ENCODE measurements around the gene MAK.
A peak's percentile ranks its signal among the peaks of the same experiment; 100 is the strongest.
"Not testable (repeated sequence)": the region's sequence is repeated elsewhere in the genome, so short reads cannot be mapped to it uniquely, and the experiment has no call there.

Gene MAK

GRCh38 chr6:10791673-10792072, 46.7 kb downstream of the MAK start:
- no peak for DNase-seq (ENCODE audit: low read depth)

DNA sequence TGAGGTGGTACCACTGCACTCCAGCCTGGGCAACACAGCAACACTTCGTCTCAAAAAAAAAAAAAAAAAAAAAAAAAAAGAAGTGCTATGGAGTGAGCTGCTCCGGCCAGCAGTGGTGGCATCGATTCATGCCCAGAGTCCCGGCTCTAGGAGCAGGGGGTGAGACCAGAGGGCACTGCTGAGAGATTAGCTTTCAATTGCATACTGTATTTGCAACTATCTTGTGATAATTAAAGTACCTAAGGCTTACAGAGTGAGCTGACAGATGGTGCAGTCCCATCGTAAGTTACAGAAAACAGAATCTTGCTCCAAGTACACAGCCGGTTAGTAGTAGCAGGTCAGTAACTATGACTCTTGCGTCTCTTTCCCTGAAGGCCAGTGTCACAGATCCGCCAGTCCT, 59.3 kb downstream of the MAK start:
- no peak for DNase-seq (ENCODE audit: low read depth)

DNA sequence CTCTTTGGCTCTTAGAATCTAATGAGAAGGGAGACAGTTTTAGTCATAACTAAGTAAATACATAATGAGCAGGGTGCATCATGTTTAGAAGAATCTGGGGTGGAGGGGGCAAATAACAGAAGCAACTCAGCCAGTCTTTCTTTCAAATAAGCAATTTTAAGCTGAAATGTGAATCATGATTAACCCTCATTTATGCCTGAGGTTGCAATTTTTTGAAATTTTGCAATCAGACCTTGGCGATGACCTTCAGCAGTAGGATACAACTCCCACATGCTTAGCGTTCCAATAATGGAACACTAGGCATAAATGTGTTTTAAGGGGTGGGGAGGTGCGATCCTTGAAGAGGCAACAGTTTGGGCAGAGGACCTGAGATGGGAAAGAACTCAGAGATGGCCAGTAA, 60.1 kb downstream of the MAK start:
- DNase-seq (ENCODE audit: low read depth), result no peak

- DNase-seq (ENCODE audit: low read depth), result no peak
Observed at GRCh38 chr6:10771371-10771894, 66.9 kb downstream of the MAK start.

- DNase-seq (ENCODE audit: low read depth), result no peak
Observed at GRCh38 chr6:10769419-10769818, 68.9 kb downstream of the MAK start.

GRCh38 chr6:10763006-10763405, 75.3 kb downstream of the MAK start:
- no peak for DNase-seq (ENCODE audit: low read depth)

GRCh38 chr6:10759884-10760329, 78.4 kb downstream of the MAK start:
- DNase-seq (ENCODE audit: low read depth), result no peak

DNA sequence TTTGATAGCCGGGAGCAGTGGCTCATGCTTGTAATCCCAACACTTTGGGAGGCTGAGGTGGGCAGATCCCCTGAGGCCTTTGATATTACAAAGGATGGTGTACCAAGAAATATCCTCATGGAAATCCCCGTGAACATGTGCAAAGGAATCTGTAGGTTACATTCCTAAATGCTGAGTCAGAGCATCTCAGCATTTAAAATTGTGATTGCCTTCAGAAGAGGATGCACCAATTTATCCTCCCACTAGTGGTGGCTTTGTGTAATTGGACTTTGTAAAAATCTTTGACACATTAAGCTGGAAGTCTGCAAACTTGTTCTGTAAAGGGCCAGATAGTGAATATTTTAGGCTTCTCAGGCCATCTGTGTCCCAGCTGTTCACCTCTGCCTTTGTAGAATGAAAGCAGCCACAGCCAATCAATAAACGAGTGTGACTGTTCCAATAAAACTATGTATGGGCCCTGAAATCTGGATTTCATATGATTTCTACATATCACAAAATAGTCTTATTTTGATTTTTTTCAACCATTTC, 79.0 kb downstream of the MAK start:
- DNase-seq (ENCODE audit: low read depth), result no peak

- DNase-seq (ENCODE audit: low read depth), result no peak
Observed at GRCh38 chr6:10756085-10756484, 82.3 kb downstream of the MAK start.

GRCh38 chr6:10751757-10752156, 86.6 kb downstream of the MAK start:
- not testable (repeated sequence) for DNase-seq (ENCODE audit: low read depth)

DNA sequence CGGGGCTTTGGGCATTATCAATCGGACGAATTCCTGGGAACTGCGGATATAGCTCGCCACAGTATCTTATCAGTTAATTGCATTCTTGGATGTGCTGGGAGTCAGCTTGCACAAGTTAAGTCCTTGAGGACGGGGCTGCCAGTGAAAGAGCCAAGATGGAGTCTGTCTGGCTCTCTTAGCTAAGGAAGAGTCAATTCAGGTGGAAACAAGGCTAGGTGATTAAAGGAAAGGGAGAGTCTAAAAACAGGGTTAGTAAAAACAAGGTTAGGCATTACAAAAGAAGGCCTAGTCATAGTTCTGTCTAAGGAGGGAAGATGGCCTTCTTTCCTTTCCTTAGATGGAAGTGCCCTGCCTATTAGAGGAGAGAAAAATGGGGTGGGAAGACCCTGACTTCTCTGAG, 87.8 kb downstream of the MAK start:
- not testable (repeated sequence) for DNase-seq (ENCODE audit: low read depth)

DNA sequence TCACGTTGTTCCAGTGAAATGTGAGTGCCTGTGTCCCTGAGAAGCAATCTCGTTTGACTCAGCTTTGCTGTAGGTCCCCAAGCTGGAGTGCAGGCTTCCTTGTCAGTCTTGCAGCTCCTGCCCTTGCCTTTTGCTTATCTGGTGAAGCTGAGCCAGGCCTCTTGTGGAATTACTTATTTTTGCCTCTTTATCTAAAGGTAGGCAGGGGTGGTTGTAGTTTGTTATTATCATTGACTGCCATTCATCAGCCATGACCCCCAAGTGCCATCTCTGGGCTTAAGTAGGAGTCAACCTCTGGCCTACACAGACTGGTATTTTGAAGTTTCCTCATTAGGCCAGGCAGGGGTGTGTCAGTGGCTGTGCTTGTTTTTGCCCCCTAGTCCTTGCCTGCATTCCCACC, 88.6 kb downstream of the MAK start:
- DNase-seq (ENCODE audit: low read depth), result no peak

DNA sequence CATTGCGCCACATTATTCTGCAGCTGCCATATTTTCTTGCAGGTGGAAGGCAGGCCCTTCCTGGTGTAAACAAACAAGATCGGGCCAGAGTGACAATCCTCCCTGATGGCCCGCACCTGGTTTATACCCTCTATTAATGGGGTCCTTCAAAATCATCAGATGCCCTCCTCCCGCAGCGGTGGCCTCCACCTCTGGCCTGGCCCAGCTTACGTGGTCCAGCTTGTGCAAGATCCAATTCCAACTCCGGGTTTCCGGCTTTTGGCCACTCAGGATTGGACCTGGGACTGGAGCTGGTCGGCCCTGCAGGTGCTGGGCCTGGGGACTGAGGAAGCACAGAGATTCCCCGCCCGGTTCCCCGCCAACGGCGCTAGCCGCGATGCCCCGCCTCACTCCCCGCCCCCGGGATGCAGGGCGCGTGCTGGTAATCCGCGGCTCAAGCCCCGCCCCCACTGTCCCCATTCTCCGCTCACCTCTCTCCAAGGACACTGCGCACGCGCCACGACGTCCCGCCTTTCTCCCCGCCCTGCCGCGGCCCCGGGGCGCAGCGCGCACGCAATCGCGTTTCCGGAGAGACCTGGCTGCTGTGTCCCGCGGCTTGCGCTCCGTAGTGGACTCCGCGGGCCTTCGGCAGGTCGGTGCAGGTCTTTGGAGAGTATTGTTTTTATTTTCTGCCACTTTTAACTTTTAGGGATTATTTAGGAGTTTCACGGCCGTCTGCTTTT, 90.9 kb downstream of the MAK start, which contains the start of gene TMEM14B:
Gene TMEM14B, plus strand, starts transcription at position 555 of the 722 bp plus-strand sequence. CDS start 1,441 bp downstream, outside the sequence.
- peak; percentile 99 for DNase-seq (ENCODE audit: low read depth)

- no peak for DNase-seq (ENCODE audit: low read depth)
Observed at GRCh38 chr6:10746915-10747250, 91.5 kb downstream of the MAK start.

DNA sequence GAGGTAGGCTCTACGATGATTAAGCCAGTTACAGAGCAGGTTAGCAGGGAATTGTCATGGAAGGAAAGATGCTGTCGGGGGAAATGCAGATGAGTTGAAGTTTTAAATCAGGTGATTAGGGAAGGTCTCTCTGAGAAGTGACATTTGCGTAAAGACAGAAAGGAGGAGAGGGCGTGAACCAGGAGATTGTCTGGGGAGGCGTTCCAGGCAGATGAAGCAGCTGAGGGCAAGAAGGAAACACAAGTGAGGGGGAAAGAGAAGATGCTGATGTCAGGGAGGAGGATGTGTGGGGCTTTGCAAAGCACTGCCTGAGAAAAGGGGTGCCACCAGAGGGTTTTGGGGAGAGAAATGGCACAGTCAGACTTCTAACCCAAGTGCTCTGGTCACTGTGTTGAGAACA, 93.2 kb downstream of the MAK start:
- no peak for DNase-seq (ENCODE audit: low read depth)

DNA sequence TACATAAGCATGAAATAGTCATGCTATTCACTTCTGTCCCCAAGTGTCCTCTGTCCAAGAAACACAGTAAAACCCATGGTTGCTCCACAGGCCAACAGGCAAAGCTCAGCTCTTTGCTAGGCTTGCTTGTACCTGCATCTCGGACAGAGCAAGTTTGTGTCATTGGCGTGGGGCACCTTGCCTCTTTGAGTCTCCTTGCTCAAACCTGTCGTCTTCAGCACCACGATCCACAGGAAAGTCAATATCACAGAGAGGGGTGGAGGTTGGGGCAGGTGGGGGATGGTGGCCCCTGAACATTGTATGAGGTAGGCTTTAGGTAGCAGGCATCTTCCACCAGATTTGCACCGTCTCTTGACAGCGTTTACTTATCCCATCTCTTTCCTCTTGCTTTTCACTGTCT, 94.8 kb downstream of the MAK start:
- no peak for DNase-seq (ENCODE audit: low read depth)

- DNase-seq (ENCODE audit: low read depth), result no peak
Observed at GRCh38 chr6:10742251-10742650, 96.1 kb downstream of the MAK start.

- not testable (repeated sequence) for DNase-seq (ENCODE audit: low read depth)
Observed at GRCh38 chr6:10741643-10742042, 96.7 kb downstream of the MAK start.

GRCh38 chr6:10740061-10740460, 98.3 kb downstream of the MAK start:
- no peak for DNase-seq (ENCODE audit: low read depth)

- DNase-seq (ENCODE audit: low read depth), result no peak
Observed at GRCh38 chr6:10736731-10737130, 101.6 kb downstream of the MAK start.

GRCh38 chr6:10733863-10734262, 104.5 kb downstream of the MAK start:
- DNase-seq (ENCODE audit: low read depth), result no peak

DNA sequence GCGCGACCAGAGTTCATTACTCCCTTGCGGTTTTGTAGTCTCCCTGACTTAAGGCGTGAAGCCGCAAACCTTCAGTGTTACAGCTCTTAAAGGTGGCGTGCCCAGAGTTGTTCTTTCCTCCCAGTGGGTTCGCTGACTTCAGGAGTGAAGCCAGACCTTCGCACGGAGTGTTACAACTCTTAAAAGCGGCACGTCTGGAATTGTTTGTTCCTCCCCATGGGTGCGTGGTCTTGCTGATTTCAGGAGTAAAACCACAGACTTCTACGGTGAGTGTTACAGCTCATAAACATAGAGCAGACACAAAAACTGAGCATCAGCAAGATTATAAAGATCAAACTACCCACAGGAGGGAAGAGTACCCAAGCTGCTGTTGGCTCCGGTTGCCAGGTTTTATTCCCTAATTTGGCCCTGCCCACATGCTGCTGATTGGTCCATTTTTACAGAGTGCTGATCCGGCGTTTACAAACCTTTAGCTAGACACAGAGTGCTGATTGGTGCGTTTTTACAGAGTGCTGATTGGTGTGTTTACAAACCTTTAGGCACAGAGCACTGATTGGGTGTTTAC, 105.1 kb downstream of the MAK start:
- DNase-seq (ENCODE audit: low read depth), result no peak

DNA sequence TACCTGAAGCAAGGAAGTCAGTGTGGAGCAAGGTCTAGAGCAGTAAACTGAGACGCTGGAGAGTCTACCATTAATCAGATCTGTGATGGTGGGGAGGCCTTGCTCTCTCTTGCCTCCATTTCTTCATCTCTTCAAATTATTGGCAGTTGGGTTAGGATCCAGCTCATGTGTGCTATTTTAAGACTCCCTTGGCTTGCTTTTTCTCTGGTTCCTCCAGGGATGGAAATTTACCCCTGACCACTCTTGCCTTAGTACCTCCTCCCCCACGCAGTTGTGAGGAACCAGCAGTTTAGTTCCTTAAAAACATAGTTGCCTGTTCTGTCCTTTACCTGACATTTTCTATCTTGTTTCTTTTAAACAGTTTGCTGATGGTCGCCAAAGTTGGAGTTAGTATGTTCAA, 108.1 kb downstream of the MAK start:
- no peak for DNase-seq (ENCODE audit: low read depth)

DNA sequence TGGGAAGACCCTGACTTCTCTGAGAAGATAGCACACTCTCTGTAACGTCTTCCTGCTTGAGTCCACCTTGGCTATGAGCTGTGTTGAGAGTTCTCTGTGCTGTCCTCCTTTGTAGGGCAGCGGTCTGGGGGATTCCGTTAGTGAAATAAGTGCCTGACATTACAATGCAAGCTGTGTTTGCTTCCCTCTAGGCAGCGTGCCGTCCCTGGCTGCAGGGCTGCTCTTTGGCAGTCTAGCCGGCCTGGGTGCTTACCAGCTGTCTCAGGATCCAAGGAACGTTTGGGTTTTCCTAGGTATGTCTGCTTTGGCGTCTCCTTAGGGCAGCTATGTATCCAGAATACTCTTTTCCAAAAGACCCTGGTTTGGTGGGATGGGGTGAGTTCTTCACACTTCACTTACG, 112.6 kb downstream of the MAK start:
- DNase-seq (ENCODE audit: low read depth), result no peak
